A549 (cell line): ENCODE data around the gene SPATA12.

Experiments used
- CTCF ChIP-seq: fragments of >200 bp; sonication (Bioruptor Twin); formaldehyde crosslinking; IDR thresholded peaks from 3 replicates; pipeline ENCODE4 v1.5.1; 2016
- E2F6 ChIP-seq: IDR thresholded peaks from 2 replicates; pipeline ENCODE4 v1.6.1; 2012; ENCODE audit warnings: low read depth, borderline replicate concordance
- ELK1 ChIP-seq: fragments of 150-350 bp; IDR thresholded peaks from 2 replicates; pipeline ENCODE4 v1.6.1; 2014; ENCODE audit warnings: low read depth, mild to moderate bottlenecking, low read length
- HOXB5 ChIP-seq: fragments of 250-450 bp; sonication (Bioruptor Pico); IDR thresholded peaks from 2 replicates; pipeline ENCODE4 v1.5.0; 2020; ENCODE audit warnings: mild to moderate bottlenecking, moderate library complexity
- JUN ChIP-seq, 2 experiments: fragments of >200 bp; sonication (Bioruptor Twin); formaldehyde crosslinking; IDR thresholded peaks; 2 replicates in 1 of 2; 3 replicates in 1 of 2; pipeline ENCODE4 v1.6.1; 2016 to 2017
- POLR2A ChIP-seq: IDR thresholded peaks from 2 replicates; pipeline ENCODE4 v1.6.1; 2012; ENCODE audit warnings: mild to moderate bottlenecking, low read length
- RAD21 ChIP-seq, 2 experiments: fragments of >200 bp in 1 of 2; sonication (Bioruptor Twin) in 1 of 2; formaldehyde crosslinking in 1 of 2; IDR thresholded peaks in 1 of 2; conservative IDR thresholded peaks in 1 of 2; 2 replicates in 1 of 2; 3 replicates in 1 of 2; pipeline ENCODE4 v1.6.1; 2012 to 2018; ENCODE audit warnings: inconsistent platforms in 1 of 2
- REST ChIP-seq: fragments of 200-600 bp; sonication (generic); IDR thresholded peaks from 2 replicates; pipeline ENCODE4 v1.6.1; 2016; ENCODE audit warnings: antibody characterized with exemption, mild to moderate bottlenecking, moderate library complexity

- no peak for TF ChIP-seq REST
- no peak for TF ChIP-seq ELK1
- no peak for TF ChIP-seq CTCF
- no peak for TF ChIP-seq HOXB5 (CRISPR knock-in tag)
- no peak for TF ChIP-seq POLR2A
- TF ChIP-seq E2F6: no peak
- TF ChIP-seq JUN (IDR thresholded peaks at IDR 0.05): no peak
- TF ChIP-seq RAD21 (conservative IDR thresholded peaks at IDR 0.05 in 1 of 2, IDR thresholded peaks at IDR 0.05 in 1 of 2): no peak
Observed at GRCh38 chr3:57029383-57029782, 31.1 kb upstream of the SPATA12 start.
